DMS79 treated with DMSO at 0.1 percent for 48 hours (cell line): ENCODE data around the gene HM13.
"Not testable (repeated sequence)": the region's sequence is repeated elsewhere in the genome, so short reads cannot be mapped to it uniquely, and the experiment has no call there.

ENCODE experiments used
- DNase-seq: peaks from one replicate; lab custom pipeline; 2025; lab: John Stamatoyannopoulos, UW

Gene HM13

GRCh38 chr20:31542963-31543362 is 28.7 kb downstream of the HM13 start:
- no peak for DNase-seq

GRCh38 chr20:31543966-31544598 is 29.8 kb downstream of the HM13 start:
- no peak for DNase-seq

- DNase-seq, result no peak
Observed at GRCh38 chr20:31544600-31544999, 30.4 kb downstream of the HM13 start.

- DNase-seq, result not testable (repeated sequence)
Observed at GRCh38 chr20:31545621-31546040, 31.4 kb downstream of the HM13 start.

GRCh38 chr20:31547017-31547675 is 32.9 kb downstream of the HM13 start:
- peak; percentile 53 for DNase-seq

- no peak for DNase-seq
Observed at GRCh38 chr20:31547720-31548298, 33.6 kb downstream of the HM13 start.

- no peak for DNase-seq
Observed at GRCh38 chr20:31548820-31549512, 34.7 kb downstream of the HM13 start.

GRCh38 chr20:31549513-31549880 is 35.3 kb downstream of the HM13 start:
- DNase-seq, result no peak

- no peak for DNase-seq
Observed at GRCh38 chr20:31550099-31550498, 35.9 kb downstream of the HM13 start.

GRCh38 chr20:31551163-31552081 is 37.2 kb downstream of the HM13 start:
- DNase-seq, result no peak

GRCh38 chr20:31555203-31555775 is 41.0 kb downstream of the HM13 start:
- no peak for DNase-seq

GRCh38 chr20:31559704-31560093 is 45.5 kb downstream of the HM13 start:
- DNase-seq, result no peak

- peak; percentile 36 for DNase-seq
Observed at GRCh38 chr20:31560094-31560745, 46.0 kb downstream of the HM13 start.

- no peak for DNase-seq
Observed at GRCh38 chr20:31560746-31561598, 46.7 kb downstream of the HM13 start.

GRCh38 chr20:31562241-31562640 is 48.0 kb downstream of the HM13 start:
- DNase-seq, result peak; percentile 52

GRCh38 chr20:31564284-31564683 is 50.0 kb downstream of the HM13 start:
- no peak for DNase-seq

- peak; percentile 60 for DNase-seq
Observed at GRCh38 chr20:31565699-31566318, 51.6 kb downstream of the HM13 start.

- DNase-seq, result no peak
Observed at GRCh38 chr20:31566319-31566657, 52.0 kb downstream of the HM13 start.

- peak; percentile 75 for DNase-seq
Observed at GRCh38 chr20:31566658-31567379, 52.6 kb downstream of the HM13 start.
